Suppressor macrophage treated with lipopolysaccharide for 4 hours (primary cell): Measurements from ENCODE around the gene NPY1R.

Experiments used
- DNase-seq: peaks from one replicate; pipeline ENCODE4 v3.0.0-alpha.2; 2020

Gene NPY1R

GRCh38 chr4:163332526-163333406, at the start of gene NPY1R:
TSS of gene NPY1R (minus strand) at chr4:163332596. CDS start at chr4:163326554, 6,042 bp downstream.
- DNase-seq = peak; percentile 71

DNA sequence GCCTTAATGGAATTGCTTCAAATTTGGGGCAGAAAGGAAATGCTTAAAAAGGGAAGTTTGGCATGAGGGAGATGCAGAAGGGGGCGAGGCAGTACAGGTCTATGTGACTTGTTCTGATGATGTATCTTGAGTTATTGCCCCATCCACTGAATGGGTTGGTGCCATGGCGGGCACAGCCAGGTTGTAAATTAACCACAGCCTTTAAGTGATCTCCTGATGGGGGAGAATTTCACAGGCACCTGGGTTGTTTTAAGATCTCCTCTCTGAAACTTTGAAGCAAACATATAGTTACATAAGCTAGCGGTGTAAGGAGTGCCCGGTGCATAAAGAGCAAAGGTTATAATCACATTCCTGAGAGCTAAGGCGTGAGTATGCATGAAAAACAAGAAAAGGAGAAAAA, 48.3 kb upstream of the NPY1R start:
- no peak for DNase-seq

GRCh38 chr4:163378661-163379060, 46.3 kb upstream of the NPY1R start:
- DNase-seq = no peak

DNA sequence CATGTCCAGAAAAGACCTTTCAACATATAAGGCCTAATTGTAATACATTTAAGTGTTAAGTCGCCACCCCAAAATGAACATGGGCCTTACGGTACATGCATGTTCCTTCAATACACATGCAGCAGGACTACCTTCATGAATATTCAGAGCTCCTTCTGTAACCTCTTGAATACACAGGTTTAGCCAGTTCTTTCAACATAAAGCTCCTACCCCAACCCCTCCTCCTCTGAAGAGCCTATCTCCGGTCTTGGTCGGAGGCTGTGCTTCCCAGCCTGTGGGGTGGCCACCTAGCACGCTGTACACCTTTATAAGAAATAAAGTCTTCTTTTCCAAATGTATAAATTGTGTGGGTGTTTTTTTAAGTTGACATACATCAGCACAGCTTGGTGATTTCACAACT, 39.6 kb upstream of the NPY1R start:
- DNase-seq = no peak

DNA sequence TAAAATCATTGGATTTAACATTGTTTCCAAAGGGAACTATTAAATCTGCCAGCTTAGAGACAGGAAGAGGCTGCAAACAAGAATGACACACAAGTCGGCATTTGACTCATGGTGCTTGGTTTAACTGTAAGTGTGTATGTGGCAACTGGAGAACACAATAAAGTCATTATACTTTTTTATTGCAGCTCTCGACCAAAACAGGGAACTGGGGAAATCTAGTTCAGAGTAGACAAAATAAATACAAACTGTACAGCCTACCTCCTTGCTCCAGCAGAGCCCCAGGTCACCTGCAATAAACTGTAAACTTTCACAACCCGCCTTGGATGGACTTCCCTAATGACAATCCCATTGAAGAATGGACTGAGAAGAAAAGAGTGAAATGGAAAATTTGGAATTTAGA, 35.3 kb upstream of the NPY1R start:
- DNase-seq = no peak

DNA sequence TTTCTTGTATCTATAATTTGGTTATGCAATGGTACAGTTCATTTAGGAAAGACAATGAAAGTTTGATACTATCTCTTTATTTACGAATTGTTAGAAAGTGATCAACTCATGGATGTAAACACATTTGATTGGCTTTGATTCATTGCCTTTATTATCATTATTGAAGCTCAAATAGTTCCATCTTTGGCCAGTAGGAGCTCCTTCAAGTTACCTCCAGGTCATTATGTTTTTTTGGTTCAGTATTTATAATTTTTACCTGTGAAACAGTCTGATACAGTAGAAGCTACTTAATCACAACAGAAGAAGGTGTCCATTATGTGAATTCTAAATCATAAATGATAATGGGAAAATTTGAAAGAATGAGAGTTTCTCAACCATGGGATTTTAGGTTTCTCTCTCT, 23.7 kb upstream of the NPY1R start:
- no peak for DNase-seq

DNA sequence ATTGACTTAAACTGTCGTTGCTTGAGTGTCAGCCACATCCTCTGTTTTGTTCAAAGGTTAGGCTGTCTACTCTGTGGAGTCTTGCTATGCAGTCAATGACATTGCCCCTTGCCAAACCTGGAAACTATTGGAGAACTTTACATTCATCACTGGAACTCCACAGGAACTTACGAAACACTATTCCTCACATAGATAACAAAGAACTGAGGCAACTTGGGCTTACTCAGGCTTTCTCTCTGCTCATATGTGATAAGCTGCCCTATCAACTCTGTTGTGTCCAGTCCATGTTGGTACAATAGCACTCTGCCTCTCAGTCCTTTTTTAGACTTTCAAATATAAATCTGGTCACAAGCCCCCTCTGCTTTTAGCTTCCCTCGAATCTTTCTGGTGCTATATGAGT, 20.7 kb upstream of the NPY1R start:
- DNase-seq = no peak

- no peak for DNase-seq
Measured at GRCh38 chr4:163350672-163351071, 18.3 kb upstream of the NPY1R start.

DNA sequence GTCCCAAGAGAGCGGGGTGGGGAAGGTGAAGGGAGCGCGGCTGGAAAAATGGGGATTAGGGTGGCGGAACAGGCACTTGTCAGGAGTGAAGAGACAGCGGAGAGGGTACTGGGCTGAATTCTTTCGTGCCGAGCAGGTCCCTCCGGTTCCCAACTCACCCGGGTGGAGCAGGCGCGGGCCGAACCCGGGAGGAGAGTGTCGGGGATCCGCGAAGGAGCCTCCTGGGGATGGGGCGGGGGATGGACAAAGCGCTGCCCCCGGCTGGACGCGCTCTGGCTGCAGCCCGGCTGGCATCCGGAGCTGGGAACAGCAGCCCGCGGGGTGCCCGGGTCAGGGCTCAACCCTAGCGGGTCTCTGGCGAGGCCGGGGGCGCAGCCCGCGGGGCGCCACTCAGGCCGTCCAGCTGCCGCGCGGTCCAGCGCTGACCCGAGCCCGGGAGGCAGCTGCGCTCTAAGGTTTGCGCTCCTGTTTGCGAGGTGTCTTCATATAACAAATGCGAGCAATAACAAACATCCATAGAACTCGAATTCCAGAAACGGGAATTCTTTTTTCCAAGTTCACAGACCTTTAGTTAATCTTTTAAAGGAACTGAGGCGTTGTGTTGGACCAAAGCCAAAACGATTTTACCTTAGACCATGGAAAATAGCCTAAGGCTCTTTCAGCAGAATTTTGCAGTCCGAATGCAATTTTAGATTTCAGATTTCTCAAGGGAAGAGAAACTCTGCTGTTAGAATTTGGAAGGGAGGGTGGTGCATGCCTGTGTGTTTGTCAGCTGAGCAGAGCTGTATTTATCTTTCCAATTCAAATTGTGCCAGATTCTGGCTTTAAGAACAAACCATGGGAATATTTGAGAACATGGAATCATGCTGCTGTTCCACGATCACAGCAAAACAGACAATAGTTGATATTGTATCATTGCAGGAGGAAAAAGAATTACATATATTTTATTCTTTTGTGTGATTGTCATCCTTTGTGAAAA, 12.0 kb upstream of the NPY1R start:
- DNase-seq = no peak

- no peak for DNase-seq
Measured at GRCh38 chr4:163343604-163344146, 11.3 kb upstream of the NPY1R start, which contains the start of gene NPY5R. TSS of gene NPY5R (plus strand) at chr4:163343892. CDS start at chr4:163350274, 6,382 bp downstream.

DNA sequence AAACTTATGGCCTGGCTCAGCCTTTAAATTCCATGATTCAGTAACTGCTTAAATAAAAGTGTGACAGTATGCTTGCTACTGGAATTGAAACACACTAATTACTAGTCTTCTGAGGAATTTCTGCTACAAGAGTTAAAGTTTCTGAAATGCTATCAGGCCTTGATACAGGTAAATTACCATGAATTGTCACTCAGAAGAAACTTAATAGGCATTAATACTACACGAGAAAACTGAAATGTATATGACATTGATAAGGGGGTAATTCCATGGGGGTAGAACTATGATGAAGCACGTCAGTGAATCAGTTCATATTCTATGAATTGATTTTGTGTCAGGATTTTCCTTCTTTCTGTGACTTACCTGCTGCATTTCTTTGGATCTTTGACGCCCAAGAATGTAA, 3.0 kb upstream of the NPY1R start:
- DNase-seq = no peak

GRCh38 chr4:163331629-163332376, 593 bp downstream of the NPY1R start:
- no peak for DNase-seq

GRCh38 chr4:163330916-163331628, 1.3 kb downstream of the NPY1R start:
- no peak for DNase-seq

- peak; percentile 11 for DNase-seq
Measured at GRCh38 chr4:163317110-163317509, 15.3 kb downstream of the NPY1R start.

DNA sequence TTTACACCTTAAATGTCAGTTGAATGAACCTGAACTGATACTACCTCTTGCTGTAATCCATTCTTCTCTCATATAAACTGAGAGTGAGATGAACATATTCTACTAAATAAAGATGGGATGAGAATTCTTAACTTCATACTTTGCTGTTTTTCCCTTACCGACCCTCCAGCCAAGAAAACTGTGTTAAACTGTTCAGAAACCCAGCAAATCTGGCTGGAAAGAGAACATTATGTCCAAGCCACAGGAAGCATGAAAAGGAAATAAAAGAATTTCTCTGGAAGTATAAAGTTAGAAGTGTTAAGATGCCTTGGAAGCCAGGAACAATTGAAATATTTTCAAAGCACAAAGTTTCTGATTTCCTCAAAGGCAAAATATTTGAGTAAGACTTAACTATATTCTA, 22.9 kb downstream of the NPY1R start:
- DNase-seq = no peak

DNA sequence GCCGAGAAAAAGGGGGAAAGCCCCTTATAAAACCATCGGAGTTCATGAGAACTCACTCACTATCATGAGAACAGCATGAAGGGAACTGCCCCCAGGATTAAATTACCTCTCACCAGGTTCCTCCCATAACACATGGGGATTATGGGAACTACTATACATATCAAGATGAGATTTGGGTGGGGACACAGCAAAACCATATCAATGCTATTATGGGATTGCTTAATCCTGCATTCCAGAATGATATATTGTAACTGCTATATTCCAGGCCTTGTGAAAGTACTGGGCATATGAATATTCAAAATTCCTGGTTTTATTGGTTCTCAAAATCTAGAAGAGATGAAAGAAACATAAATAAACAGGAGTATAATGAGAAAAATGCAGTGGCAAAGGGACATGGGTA, 29.3 kb downstream of the NPY1R start:
- no peak for DNase-seq

DNA sequence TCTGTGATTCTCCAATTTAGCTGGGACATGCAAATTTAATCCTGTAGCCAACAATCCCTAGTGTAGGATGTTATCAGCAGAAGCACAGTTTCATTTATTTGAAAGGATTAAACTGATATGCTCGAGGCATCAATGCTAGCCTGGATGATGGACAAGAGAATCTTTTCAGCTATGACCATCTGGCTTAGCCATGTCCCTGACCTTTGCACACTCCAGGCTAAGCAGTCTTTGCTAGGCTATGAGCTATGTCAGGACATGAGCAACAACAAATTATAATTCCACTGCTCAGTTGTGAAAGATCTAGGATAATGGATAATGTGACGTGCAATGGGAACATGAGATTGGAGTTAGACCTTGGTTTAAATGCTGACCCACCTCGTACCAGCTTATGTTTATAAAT, 32.0 kb downstream of the NPY1R start:
- DNase-seq = no peak

- no peak for DNase-seq
Measured at GRCh38 chr4:163295138-163295537, 37.3 kb downstream of the NPY1R start.

DNA sequence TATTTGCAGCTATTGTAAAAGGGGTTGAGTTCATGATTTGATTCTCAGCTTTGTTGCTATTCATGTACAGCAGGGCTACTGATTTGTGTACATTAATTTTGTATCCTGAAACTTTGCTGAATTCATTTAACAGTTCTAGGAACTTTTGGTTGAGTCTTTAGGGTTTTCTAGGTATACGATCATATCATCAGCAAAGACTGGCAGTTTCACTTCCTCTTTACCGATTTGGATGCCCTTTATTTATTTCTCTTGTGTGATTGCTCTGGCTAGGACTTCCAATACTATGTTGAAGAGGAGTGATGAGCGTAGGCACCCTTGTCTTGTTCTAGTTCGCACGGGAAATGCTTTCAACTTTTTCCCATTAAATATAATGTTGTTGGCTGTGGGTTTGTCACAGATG, 48.1 kb downstream of the NPY1R start:
- DNase-seq = no peak

GRCh38 chr4:163280703-163281519, 51.5 kb downstream of the NPY1R start:
- no peak for DNase-seq

- no peak for DNase-seq
Measured at GRCh38 chr4:163279713-163280112, 52.7 kb downstream of the NPY1R start.
